HG03025 (cell line): Measurements from ENCODE around the gene KIF21B.

Source experiments
- ATAC-seq: cut with Tn5 transposase; IDR thresholded peaks from one replicate; pipeline ENCODE4 v1.9.1; 2021; ENCODE audit warnings: mild to moderate bottlenecking, moderate library complexity; ENCODE audit not compliant: unreplicated experiment, low FRiP score

Gene KIF21B, protein sequence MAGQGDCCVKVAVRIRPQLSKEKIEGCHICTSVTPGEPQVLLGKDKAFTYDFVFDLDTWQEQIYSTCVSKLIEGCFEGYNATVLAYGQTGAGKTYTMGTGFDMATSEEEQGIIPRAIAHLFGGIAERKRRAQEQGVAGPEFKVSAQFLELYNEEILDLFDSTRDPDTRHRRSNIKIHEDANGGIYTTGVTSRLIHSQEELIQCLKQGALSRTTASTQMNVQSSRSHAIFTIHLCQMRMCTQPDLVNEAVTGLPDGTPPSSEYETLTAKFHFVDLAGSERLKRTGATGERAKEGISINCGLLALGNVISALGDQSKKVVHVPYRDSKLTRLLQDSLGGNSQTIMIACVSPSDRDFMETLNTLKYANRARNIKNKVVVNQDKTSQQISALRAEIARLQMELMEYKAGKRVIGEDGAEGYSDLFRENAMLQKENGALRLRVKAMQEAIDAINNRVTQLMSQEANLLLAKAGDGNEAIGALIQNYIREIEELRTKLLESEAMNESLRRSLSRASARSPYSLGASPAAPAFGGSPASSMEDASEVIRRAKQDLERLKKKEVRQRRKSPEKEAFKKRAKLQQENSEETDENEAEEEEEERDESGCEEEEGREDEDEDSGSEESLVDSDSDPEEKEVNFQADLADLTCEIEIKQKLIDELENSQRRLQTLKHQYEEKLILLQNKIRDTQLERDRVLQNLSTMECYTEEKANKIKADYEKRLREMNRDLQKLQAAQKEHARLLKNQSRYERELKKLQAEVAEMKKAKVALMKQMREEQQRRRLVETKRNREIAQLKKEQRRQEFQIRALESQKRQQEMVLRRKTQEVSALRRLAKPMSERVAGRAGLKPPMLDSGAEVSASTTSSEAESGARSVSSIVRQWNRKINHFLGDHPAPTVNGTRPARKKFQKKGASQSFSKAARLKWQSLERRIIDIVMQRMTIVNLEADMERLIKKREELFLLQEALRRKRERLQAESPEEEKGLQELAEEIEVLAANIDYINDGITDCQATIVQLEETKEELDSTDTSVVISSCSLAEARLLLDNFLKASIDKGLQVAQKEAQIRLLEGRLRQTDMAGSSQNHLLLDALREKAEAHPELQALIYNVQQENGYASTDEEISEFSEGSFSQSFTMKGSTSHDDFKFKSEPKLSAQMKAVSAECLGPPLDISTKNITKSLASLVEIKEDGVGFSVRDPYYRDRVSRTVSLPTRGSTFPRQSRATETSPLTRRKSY (N-terminal part only)

DNA sequence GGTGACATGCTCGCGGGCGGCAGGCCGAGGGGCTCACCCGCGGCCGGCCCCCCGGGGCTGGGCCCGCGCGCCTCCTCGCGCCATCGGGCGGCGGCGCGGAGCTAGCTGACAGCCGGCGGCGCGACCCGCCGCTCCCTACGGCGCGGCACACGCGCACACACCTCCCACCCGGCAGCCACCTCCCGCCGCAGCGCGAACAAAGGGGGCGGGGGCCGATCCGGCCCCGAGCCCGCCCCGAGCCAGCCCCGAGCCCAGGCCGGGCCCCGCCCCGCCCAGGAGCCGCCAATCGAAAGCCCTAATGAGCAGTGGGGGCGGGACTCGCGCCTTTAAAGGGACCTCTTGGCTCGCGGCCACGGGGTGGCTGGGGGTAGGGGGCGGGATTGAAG, at the start of gene KIF21B:
Gene KIF21B, minus strand, starts transcription at position 198 of the 386 bp plus-strand sequence. CDS start 331 bp downstream, outside the sequence.
- ATAC-seq = peak; percentile 51

DNA sequence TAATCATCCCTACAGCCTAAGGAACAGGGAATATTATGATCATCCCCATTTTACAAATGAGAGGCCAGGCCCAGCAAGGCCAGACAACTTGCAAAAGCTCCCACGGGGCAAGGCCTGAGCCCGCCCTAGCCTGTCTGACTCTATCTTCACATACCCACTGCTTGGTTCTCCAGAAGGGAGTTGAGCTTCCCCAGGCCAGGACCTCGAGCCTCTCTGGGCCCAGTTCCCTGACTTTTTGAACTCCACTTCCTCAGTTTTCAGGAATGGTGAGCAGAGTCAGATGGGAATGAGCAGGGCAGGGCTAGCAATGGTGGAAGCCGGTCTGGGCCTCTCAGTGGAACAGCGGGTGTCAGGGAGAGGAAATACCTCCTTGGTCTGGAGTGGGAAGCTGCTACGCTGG, 49.4 kb upstream of the KIF21B start:
- ATAC-seq = no peak

DNA sequence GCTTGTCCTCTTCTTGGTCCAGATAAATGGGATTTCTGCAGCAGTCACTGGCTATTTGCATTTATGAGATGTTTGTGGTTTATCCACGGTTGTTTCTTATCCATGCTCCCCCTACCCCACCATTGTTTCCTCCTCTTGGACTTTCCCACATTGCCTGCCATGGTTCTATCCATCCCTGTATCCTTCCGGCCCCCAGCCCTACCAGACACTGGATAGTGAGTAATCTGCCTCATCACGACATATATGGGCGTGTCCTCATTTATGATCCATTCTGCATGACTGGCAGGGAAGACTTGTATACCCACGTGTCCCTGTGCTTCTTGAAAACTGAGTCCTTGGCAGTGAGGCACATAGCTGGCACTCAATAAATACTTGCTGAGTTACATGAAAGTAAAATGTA, 48.6 kb upstream of the KIF21B start:
- ATAC-seq = no peak

DNA sequence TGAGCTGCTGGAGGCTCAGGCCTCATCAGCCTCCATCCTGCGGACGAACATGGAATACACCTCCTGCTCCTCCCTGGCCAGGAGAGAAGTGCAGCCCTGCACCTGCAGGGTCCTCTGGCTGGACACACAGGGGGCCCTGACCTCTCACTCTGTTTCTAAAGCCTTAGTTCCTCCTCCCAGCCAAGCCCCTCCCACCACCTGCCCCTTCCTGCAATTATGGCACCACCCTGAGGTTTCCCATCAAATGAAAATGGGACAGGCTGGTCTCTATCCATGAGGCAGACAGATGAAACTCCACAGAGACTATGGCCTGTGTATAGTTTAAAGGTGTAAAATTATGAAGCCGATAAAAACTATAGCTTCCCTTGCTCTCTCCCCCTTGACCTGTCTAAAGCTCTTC, 46.1 kb upstream of the KIF21B start:
- ATAC-seq = no peak

DNA sequence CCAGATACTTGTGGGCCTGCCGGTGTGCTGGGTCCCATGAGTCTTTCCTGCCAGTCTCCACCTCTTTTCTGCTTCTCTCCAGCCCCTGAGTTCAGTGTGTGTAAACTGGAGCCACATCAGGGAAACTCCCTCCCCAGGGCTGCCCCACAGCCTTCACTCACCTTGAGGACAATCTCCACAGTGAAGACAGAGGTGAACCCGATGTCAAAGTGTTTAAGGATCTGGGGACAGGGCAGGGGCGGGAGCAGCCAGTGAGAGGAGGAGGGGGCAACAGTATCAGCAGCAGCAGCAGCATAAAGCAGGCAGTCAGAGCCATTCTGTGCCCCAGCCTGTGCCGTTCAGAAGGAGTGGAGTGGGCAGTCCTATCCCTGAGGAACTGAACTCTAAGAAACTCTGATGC, 45.5 kb upstream of the KIF21B start:
- no peak for ATAC-seq

DNA sequence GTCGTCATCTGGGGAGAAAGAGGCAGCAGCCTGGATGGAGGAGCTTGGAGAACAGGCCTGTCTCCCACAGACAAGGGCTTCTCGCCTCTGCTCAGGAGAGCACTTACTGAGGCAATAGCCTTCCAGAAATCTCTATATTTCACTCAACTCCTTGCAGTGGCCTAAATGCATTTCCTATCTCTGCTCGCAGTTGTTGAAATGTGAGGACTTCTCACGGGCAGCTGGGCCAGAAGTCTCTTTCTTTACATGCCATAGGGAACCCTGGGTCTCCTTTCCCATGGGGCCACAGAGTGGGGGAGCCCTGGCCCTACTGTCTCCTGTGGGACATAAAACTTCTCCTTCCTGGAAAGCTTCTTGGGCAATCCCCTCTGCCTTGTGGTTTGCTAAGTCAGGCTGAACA, 43.5 kb upstream of the KIF21B start:
- no peak for ATAC-seq

DNA sequence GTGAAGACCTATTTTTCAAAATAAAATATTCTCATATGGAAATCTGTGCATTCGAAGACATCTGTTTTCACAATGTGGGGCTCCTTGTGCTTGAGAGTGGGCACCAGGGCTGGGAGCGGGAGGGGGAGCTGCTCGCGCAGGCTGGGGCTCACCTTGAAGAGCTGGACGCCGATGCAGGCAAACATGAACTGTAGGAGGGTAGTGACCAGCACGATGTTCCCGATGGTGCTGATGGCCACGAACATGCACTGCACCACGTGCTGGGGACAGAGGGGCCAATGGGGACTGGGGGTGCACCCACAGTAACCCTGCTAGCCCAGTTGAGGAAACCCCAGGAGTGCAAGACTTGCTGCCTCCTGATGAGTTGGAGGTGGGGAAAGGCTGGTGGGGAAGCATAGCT, 42.2 kb upstream of the KIF21B start:
- no peak for ATAC-seq

DNA sequence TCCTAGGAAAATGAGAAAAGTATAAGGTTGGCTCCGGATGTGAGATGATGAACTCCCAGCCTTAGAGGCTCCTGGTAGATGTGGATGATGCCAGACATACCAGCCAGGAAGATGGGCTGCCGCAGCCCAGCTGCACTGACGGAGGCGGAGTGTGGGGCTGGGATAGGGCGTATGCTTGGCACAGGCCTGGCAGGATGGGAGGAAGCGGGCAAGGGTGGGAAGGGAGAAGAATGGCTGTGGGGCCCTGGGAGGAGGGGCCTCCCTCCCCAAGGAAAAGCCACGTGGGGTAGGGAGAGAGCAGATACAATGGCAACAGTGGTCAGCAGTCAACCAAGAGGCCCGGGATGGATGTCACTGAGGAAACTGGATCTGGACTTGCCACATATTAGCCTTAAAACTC, 41.3 kb upstream of the KIF21B start:
- no peak for ATAC-seq

DNA sequence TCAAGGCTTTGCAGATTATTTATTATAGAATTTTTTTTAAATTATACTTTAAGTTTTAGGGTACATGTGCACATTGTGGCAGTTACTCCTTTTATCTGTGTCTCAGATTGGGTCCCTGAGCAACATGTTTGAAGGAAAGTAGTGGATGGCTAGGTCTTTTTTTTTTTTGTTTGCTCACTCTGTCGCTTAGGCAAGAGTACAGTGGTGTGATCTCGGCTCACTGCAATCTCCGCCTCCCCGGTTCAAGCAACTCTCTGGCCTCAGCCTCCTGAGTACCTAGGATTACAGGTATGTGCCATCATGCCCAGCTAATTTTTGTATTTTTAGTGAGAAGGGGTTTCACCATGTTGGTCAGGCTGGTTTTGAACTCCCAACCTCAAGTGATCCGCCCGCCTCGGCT, 39.6 kb upstream of the KIF21B start:
- no peak for ATAC-seq

DNA sequence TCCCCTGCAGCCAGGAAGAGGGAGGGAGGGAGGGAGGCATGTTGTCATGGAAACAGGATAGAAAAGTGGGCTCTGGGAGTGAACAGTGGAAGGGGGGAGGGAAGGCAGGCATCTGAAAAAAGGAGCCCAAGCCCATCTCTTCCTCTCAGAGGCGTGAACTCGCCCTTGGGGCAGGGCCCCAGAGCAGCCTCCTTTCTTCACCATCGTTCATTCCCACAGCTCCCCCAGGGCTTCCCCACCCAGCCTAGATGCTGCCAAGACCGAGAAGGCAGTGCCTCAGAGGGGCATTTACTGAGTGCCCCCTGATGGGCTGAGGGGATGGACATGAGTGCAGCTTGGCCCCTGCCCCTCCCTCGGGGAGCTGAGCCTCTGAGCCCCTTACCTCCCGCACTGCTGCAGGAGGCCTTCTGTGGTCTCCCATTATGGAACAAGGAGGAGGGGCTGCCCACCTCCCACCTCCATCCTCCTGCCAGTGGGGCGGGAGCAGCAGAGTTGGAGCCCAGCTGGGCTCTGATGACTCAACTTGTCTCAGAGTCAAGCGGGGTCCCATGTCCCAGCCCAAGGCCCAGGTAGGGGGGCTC, 39.1 kb upstream of the KIF21B start:
- no peak for ATAC-seq

DNA sequence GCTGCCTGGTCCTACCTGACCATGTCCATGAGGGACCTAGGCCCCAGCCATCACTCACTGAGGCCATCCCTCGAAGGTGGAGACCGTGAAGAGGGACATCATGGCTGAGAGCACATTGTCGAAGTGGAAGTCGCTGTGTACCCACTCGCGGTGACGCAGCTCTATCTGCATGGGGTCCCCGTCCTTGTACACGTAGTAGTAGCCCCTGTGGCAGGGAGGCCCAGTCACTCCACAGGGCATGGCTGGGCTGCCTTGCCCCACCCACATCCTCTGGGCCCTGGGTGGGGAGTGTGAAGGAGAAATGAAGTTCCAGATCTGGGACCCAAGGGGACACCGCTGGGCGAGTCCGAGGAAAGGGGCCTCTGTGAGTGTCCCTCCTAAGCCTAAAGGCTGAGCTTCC, 38.4 kb upstream of the KIF21B start:
- no peak for ATAC-seq

DNA sequence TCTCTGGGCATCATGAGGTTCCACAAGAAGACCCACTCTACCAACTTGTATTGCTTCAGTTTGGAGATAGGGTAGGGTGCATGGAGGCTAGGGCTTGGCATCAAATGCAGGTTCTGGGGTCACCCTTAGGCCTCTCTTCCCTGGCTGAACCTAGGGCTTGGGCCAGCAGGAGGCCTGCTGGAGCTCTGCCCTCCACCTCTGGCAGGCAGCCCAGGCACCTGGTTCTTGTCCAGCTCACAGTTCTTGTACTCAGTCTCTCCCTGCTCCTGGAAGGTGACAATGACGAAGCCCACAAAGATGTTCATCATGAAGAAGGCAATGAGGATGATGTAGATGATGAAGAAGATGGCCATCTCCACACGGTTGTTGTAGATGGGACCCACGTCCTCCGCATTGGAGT, 37.5 kb upstream of the KIF21B start:
- ATAC-seq = no peak

DNA sequence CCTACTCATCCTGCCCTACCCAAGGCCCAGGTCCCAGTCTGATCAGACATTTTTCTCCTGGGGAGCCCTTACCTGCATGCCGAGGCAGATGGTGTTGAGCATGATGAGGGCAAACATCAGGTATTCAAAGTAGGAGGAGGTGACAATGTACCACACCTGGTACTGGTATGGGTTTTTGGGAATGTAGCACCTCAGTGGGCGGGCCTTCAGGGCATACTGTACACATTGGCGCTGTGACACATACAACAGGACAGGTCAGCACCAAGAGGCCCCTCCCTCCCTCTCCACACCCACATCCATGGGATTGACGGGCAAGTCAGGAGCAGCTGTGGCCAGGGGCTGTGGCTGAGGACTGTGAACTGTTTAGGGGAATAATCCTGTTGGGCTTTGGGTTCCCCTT, 37.1 kb upstream of the KIF21B start:
- no peak for ATAC-seq

DNA sequence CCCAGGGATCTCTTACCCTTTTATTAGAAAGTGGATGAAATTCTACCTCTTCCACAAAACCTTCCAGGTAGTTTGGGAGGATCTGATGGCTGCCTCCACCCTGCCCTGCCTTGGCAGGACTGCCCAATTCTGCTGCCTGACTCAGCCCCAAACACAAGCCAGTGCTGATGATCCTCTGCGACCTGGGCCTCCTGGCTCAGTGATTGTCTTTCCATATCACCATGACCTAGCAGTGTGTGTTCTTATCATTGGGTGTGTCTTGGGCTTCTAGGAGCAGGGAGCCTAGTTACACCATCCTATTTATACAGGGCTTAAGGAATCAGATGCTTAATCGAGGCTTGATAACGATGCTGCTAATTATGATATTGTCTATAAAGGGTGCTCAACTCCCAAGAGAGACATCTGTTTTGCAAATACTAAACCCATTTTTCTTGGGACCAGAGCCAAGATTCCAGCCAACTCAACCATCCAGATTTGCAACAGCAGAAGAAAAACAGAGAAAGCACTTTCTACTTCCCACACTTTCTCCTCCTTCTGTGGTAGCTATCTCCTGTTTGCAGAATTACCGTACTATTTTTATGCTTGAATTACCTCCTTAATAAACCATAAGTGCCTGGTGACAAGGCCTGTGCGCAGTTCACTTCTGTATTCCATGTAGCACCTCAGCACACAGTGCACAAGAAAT, 36.5 kb upstream of the KIF21B start:
- no peak for ATAC-seq

DNA sequence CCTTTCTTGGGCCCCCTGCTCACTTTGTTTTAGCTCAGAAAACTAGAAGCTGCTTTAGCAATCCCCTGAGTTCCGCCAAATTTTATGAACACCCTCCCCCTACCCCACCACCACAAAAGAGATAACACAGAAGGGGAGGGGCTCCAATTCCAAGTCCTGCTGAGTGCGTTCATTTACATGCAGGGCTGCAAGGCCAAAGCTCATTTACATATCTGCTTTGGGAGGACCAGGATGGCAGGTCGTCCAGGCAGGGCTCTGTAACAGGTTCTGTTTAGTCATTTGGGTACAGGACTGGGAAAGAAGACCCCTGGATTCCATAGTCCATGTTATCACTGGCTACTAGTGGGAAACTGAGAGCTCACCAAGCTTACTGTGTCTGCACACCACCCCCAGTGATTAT, 35.9 kb upstream of the KIF21B start:
- ATAC-seq = no peak

DNA sequence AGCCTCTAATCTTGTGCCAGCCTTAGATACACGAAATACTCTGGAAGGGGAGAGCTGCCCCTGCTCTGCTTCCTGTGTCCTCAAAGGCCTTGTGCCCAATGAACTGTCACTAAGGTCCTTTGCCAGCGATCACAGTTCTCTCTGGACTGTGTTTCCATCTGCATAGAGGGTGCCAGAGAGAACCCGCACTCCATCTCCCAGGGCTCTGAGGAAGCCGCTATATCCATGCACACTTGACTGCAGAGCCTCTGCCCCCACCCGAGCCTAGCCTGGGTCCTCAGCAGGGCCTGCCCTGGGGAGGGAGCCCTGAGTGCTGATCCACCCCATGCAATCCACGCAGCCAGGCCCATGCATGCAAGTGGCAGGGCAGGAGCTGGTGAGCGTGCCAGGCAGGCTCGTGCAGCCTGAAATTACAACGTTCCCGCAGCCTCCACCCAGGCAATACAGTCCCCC, 30.6 kb upstream of the KIF21B start:
- ATAC-seq = no peak

DNA sequence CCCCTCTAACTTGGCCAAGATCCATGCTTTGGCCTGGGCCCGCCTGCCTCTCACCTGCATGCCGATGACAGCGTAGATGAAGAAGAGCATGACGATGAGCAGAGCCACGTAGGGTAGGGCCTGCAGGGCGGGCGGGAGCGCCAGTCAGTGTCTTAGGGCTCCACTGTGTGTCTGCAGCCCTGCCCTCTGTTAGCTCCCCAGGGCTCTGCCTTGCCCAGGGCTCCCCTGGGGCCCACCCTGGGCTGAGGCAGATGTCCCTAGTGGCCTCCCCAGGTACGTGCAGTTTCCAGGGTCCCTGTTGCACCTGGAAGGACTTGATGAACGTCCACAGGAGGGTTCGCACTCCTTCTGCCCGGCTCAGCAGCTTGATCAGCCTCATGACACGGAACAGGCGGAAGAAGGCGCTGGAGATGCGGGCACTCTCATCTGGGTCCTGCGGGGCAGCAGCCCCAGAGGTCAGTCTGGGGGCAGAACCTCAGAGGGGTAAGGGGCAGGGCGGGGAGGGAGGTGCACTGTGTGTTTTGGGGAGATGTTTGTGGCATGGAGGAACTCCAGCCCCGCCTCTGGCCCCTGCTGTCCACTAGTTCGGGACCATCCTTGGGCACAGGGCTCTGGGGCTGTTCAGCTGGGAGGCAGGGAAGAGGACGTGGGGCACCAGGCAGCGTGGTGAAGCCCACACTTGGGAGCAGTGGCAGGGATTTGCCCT, 29.8 kb upstream of the KIF21B start:
- no peak for ATAC-seq

DNA sequence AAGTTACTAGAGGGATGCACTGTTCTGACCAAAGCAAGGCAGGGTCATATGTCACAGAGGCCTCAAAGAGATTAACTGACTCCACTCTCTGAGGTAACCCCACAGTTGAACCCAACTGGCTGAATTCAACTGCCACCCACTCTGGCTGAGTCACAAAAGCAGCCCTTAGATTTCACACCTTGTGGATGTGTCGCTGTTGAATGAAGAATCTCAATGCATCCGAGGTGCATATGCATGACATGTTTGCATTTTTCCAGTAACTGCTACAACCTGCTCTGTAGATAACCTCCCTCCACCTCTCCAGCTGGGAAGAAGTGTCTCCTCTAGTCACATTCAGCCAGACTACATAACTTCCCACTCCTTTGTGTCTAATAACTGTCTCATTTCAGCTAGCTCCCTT, 27.9 kb upstream of the KIF21B start:
- no peak for ATAC-seq

DNA sequence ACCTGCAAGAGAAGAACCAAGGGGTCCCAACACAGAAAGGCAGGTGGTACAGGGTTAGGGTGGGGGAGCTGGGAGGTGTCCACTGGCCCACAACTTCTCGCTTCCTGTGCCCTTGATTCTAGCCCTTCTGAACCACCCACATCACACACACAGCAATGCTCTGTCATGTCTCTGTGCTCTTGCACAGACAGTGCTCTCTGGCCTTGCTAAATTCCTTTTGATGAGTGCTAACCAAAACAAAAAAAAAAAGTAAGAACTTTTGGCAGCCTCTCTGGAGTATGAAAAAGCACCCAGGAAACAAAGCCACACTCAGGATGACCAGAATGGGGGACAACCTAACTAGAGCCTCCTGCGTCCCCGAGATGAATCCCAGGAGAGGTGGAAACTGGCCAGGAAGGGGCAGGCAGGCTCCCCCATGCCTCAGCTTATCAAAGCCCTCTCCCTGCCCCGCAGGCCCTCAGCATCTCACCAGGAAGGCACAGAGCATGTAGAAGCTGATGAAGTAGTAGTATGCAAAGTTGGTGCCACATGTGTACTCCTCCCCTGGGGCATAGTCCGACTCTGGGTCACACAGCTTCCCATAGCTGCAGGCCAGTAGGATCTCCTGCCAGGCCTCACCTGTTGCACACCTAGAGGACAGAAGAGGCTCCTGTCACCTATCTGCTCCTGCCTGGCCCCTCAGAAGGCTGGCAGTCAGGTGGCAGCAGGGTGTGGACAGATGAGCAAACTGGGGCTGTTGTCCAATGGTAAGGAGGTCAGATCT, 27.2 kb upstream of the KIF21B start:
- no peak for ATAC-seq
